Left renal cortex interstitium (tissue), 4 donors: ENCODE data around the gene TUT4. TPM values are rescaled to one million over a fixed set of nuclear protein-coding genes. Genes with fewer than 3 reads are reported as not detected.

Experiments
- DNase-seq, 4 donors: peaks; one replicate each; pipeline ENCODE4 v3.0.0-alpha.2; 2013; ENCODE audit warnings: low read depth in 4 of 4, low spot score in 2 of 4, missing footprints in 1 of 4
- polyA plus RNA-seq, 4 donors: library from polyadenylated mRNA; unstranded; fragments of 120-200 nt; gene quantifications; one replicate each; pipeline ENCODE4 v1.2.1, GENCODE V29; 2013; ENCODE audit not compliant: insufficient read length in 4 of 4

TUT4 gene
- polyA plus RNA-seq, 4 donors: 65.6 to 131 (median 91.2) TPM

GRCh38 chr1:52479076-52479475 lies 73.8 kb downstream of the TUT4 start:
- no peak for DNase-seq

DNA sequence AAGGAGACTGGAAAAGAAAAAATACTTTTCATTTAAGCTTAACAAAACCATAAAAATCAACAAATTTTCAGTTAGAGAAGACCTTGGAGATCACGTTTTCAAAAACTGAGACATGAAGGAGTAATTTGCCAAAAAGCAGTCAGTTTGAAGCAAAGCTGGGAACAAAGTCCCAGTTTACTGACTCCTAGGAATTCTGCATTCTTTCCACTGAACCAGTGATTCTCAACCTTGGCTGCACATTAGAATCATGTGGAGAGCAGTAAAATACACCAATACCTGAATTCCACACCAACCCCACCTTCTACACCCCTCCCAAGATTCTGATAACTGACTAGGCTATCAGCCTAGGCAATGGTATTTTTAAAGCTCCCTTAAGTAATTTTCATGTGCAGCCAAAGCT lies 75.0 kb downstream of the TUT4 start:
- DNase-seq: no peak

GRCh38 chr1:52476943-52477342 lies 75.9 kb downstream of the TUT4 start:
- DNase-seq: no peak

DNA sequence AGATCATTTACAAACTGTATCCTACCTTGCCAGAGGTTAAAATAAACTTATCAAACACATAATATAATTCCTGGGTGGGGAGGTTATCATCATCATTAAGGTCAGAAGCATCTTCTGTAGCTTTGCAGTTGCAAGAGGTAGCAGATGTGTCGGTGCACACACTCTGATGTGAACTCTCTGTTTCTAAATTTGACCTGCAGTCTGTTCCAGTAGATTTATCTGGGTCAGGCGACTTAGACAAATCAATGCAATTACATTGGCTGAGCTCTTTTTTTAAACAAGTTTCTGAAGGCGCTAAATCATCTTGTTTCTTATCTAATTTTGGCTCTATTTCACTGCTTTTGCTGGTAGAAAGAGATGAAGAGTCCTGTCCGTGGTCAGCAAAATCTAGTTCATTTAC lies 78.1 kb downstream of the TUT4 start:
- no peak for DNase-seq

GRCh38 chr1:52473039-52473438 lies 79.9 kb downstream of the TUT4 start:
- no peak for DNase-seq

DNA sequence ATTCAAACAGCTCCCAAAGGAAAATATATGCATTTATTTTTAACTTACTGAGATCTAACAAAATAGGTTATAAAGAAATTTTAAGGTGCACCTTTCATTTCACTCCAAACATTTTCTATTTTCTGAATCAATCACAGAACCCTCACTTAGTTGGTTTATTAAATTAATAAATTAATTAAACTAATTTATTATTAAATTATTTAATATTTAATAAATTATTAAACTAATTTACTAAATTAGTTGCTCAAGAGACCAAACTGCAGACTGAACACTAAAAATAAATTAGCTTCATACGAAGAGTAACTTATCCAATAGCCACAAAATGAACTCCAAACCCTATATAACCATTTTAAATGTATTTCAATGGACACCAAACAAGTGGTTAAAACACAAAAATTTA lies 80.5 kb downstream of the TUT4 start:
- no peak for DNase-seq

DNA sequence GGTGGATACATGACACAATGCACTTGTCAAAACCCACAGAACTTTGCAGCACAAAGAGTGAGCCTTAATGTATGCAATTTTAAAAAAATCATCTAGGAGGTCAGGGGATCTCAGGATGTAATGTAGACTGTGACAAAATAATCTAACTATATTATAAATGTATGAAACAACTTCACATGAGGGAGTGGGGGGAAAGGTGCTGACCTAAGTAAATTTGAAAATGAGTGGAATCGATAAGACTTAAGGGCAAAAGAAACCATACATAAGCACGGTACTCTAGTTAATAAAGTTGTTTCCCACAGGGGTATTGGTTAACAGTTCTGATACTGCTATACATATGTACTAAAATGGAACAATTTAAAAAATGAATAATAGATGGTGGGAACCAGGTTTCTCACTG lies 83.8 kb downstream of the TUT4 start:
- DNase-seq: no peak

GRCh38 chr1:52463891-52464290 lies 89.0 kb downstream of the TUT4 start:
- no peak for DNase-seq

DNA sequence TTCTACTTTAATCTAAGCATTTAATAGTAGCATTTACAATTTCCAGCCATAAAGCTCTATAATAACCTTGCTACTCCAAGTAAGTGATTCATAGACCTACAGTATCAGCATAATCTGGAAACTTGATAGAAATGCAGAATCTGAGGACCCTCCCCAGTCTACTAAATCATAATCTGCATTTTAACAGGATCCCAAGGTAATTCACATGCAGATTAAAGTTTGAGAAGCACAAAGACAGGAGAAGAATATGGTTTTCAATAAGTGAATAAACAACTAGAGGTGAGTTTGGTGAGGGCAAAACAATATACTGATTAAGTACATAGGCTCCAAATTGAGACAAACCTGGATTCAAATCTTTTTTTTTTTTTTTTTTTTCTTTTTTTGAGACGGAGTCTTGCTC lies 91.1 kb downstream of the TUT4 start:
- no peak for DNase-seq

- no peak for DNase-seq
These were observed 92.2 kb downstream of the TUT4 start for GRCh38 chr1:52460694-52461093.

DNA sequence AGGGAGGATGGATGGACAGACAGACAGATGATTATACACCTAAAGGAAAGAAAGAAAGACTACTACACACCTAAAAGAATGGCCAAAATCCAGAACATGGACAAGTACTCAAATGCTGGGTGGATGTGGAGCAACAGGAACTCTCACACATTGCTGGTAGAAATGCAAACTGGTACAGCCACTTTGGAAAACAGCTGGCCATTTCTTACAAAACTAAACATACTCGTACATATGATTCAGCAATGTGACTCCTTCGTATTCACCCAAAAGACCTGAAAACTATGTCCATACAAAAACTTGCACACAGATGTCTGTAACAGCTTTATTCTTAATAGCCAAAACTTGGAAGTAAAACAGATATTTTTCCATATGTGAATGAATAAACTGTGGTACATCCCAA lies 97.2 kb downstream of the TUT4 start:
- no peak for DNase-seq

- no peak for DNase-seq
These were observed 98.1 kb downstream of the TUT4 start for GRCh38 chr1:52454779-52455178.

- DNase-seq: no peak
These were observed 98.8 kb downstream of the TUT4 start for GRCh38 chr1:52454127-52454526.

- DNase-seq: no peak
These were observed 108.4 kb downstream of the TUT4 start for GRCh38 chr1:52444463-52444862.

- no peak for DNase-seq
These were observed 112.9 kb downstream of the TUT4 start for GRCh38 chr1:52439976-52440375.

- DNase-seq: no peak
These were observed 116.1 kb downstream of the TUT4 start for GRCh38 chr1:52436817-52437216.

DNA sequence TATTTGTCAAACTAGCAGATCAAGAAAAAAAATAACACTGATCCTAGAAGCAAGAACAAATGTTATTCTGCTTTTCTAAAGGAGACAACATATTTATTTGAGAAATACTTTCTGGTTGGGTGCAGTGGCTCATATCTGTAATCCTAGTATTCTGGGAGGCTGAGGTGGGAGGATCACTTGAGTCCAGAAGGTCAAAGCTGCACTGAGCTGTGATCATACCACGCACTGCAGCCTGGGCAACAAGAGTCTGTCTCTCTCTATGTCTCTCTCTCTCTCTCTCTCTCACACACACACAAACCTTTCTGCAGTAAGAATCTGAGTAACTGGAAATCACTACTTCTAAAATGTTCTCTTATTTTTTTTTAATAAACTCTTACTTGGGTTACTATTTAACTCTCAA lies 117.2 kb downstream of the TUT4 start:
- DNase-seq: no peak

DNA sequence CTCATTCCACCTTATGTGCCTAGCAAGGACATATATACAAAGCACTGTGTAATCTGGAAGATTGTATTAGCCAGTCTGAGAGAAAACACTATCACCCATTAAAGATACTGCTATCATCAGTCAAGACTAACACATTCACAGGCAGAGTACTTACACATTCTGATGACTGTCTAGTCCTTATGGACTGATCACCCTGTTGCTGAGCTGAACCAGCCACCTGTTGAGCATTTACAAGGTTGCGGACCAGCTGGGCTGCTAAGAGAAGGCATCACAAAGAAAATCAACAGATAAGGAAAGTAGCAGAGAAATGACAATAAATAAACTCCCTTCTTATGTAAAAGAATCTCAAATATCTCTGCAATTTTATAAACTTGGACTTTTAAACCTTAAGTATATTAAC lies 117.7 kb downstream of the TUT4 start:
- DNase-seq: no peak

GRCh38 chr1:52432807-52433206 lies 120.1 kb downstream of the TUT4 start:
- DNase-seq: no peak

DNA sequence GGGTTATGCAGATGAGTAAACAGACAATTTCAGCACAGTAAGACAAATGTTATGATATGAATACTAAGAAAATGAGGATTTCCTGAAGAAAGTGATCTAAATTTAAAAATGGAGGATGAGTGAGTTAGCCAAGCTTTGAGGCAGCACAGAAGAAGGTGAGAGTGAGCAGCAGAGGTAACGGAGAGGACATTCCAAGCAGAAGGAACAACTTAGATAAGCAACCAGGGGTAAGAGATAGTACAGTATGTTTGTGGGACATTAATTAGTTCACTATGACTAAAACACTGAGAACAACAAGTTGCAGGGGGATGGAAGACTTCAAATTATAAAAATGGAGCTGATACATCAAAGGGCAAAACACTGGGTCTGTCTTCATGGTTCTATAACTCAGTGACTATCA lies 125.7 kb downstream of the TUT4 start:
- no peak for DNase-seq

GRCh38 chr1:52426371-52426770 lies 126.5 kb downstream of the TUT4 start:
- DNase-seq: no peak

- DNase-seq: no peak
These were observed 128.1 kb downstream of the TUT4 start for GRCh38 chr1:52424813-52425212.

DNA sequence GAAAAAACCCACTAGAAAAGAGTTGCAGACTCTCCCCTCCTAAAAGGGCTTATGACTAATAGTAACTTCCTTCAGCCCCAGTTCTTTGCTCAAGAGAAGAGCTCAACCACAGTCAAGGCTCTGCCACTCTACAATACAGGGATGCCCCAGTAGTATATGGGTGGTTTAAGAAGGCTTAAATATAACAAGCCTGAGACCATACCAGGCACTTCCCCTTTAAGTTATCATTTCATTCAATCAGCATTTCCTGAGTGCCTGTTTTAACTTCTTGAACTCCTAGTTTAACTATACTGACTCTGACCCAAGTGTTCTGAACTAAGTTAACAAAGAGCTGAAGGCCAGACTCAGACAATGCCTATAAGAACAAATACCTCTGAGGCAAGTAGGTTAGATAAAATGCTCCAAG lies 128.7 kb downstream of the TUT4 start:
- DNase-seq: no peak

DNA sequence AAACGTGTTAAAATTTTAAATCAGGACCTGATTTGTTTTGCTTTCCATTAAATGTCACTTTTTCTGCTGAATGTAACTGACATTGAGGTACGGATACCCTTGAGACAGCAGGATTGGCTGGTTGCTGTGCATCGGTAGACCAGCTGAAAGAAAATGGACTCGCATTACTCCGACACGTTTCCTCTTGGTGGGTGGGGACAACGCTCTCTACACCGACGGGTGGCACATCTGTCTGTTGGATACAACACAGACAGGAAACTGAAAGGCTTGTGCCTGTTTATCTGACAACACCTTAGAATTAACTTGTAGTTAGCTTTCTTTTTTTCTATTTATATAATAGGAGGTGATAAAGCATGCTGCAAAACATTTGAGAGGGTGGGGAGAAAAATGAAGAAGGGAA lies 129.1 kb downstream of the TUT4 start:
- no peak for DNase-seq
